GM12892 (cell line): ENCODE results near the gene PHC2.

Source experiments
- POLR2A ChIP-seq: IDR thresholded peaks from 2 replicates; pipeline ENCODE4 v1.6.1; 2011; ENCODE audit warnings: low read depth, low read length, control low read depth
- POLR2AphosphoS5 ChIP-seq: IDR thresholded peaks from 2 replicates; pipeline ENCODE4 v1.6.1; 2011; ENCODE audit warnings: low read depth, low read length, control low read depth
- TAF1 ChIP-seq: IDR thresholded peaks from 2 replicates; pipeline ENCODE4 v1.6.1; 2011; ENCODE audit warnings: low read depth, mild to moderate bottlenecking, control low read depth, low read length, borderline replicate concordance

GRCh38 chr1:33456502-33456886 is 25.6 kb upstream of the PHC2 start:
- TF ChIP-seq POLR2A (no peak), POLR2AphosphoS5 (no peak), TAF1 (no peak)
